ENCODE results near the gene OGFRL1. TPM values are rescaled to one million over a fixed set of nuclear protein-coding genes. Genes with fewer than 3 reads are reported as not detected.
"Not testable (repeated sequence)": the region's sequence is repeated elsewhere in the genome, so short reads cannot be mapped to it uniquely, and the experiment has no call there.

OGFRL1 gene
- total and polyA plus RNA-seq, 7 donors: 2.0 to 7.7 (median 5.8) TPM

GRCh38 chr6:71262914-71263313 is 25.7 kb upstream of the OGFRL1 start:
- 42 to 66% (median 52%) methylated on average over 7 of the region's 7 CpGs for WGBS, 3 donors
- Histone ChIP-seq H3K36me3 (ENCODE audit: insufficient read depth in 1 of 2, low read depth in 1 of 2) (no peaks in the 10 kb centered on the region), H3K4me1 (no peaks in the 10 kb centered on the region), H3K4me3 (no peak overlapping the region), H3K27ac (no peak overlapping the region), H3K27me3 (ENCODE audit: insufficient read depth in 3 of 3, low read length in 2 of 3) (no peaks in the 10 kb centered on the region), H3K9me3 (no peaks in the 10 kb centered on the region)
- TF ChIP-seq, protein P1, sequence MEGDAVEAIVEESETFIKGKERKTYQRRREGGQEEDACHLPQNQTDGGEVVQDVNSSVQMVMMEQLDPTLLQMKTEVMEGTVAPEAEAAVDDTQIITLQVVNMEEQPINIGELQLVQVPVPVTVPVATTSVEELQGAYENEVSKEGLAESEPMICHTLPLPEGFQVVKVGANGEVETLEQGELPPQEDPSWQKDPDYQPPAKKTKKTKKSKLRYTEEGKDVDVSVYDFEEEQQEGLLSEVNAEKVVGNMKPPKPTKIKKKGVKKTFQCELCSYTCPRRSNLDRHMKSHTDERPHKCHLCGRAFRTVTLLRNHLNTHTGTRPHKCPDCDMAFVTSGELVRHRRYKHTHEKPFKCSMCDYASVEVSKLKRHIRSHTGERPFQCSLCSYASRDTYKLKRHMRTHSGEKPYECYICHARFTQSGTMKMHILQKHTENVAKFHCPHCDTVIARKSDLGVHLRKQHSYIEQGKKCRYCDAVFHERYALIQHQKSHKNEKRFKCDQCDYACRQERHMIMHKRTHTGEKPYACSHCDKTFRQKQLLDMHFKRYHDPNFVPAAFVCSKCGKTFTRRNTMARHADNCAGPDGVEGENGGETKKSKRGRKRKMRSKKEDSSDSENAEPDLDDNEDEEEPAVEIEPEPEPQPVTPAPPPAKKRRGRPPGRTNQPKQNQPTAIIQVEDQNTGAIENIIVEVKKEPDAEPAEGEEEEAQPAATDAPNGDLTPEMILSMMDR (IDR thresholded peaks at IDR 0.05): no peak
- DNase-seq (no peak), ATAC-seq (no peak)
- intact Hi-C loops (cut with DNase I): no loop called here

- H3K27ac ChIP-seq; H3K9me3 ChIP-seq; ATAC-seq; DNase-seq; H3K27me3 ChIP-seq (ENCODE audit: insufficient read depth in 3 of 3, low read length in 2 of 3); H3K36me3 ChIP-seq (ENCODE audit: insufficient read depth in 1 of 2, low read depth in 1 of 2); H3K4me1 ChIP-seq; intact Hi-C loops (cut with DNase I); H3K4me3 ChIP-seq: not testable (repeated sequence)
- WGBS, 3 donors: 93 to 100% (median 95%) methylated on average over 4 to 22 of the region's 24 CpGs
These were observed 22.2 kb upstream of the OGFRL1 start for GRCh38 chr6:71266392-71266791.

- no peaks in the 10 kb centered on the region for H3K27me3 ChIP-seq (ENCODE audit: insufficient read depth in 3 of 3, low read length in 2 of 3)
- no peak for ATAC-seq
- H3K27ac ChIP-seq: no peak overlapping the region
- H3K4me3 ChIP-seq: no peak overlapping the region
- no peaks in the 10 kb centered on the region for H3K4me1 ChIP-seq
- H3K9me3 ChIP-seq: no peaks in the 10 kb centered on the region
- DNase-seq: no peak
- TF ChIP-seq, protein P1 (IDR thresholded peaks at IDR 0.05): no peak
- 82 to 87% (median 82%) methylated on average over 3 of the region's 3 CpGs for WGBS, 3 donors
- H3K36me3 ChIP-seq (ENCODE audit: insufficient read depth in 1 of 2, low read depth in 1 of 2): no peaks in the 10 kb centered on the region
- intact Hi-C loops (cut with DNase I): no loop called here
These were observed 19.7 kb upstream of the OGFRL1 start for GRCh38 chr6:71268735-71269437.

GRCh38 chr6:71277926-71278600 is 10.5 kb upstream of the OGFRL1 start:
- Histone ChIP-seq H3K27ac (no peak overlapping the region), H3K4me3 (no peak overlapping the region), H3K4me1 (no peaks in the 10 kb centered on the region), H3K36me3 (ENCODE audit: insufficient read depth in 1 of 2, low read depth in 1 of 2) (no peaks in the 10 kb centered on the region), H3K9me3 (no peaks in the 10 kb centered on the region), H3K27me3 (ENCODE audit: insufficient read depth in 3 of 3, low read length in 2 of 3) (no peaks in the 10 kb centered on the region)
- no peak for DNase-seq
- intact Hi-C loops (cut with DNase I): no loop called here
- 69 to 79% (median 79%) methylated on average over 3 of the region's 3 CpGs for WGBS, 3 donors
- TF ChIP-seq, protein P1 (IDR thresholded peaks at IDR 0.05): no peak
- no peak for ATAC-seq

- no peak for DNase-seq
- no peaks in the 10 kb centered on the region for H3K27me3 ChIP-seq (ENCODE audit: insufficient read depth in 3 of 3, low read length in 2 of 3)
- H3K4me1 ChIP-seq: no peaks in the 10 kb centered on the region
- no peak for ATAC-seq
- no peak overlapping the region for H3K27ac ChIP-seq
- H3K4me3 ChIP-seq: no peak overlapping the region
- 87 to 96% (median 88%) methylated on average over 2 of the region's 2 CpGs for WGBS, 3 donors
- H3K9me3 ChIP-seq: no peaks in the 10 kb centered on the region
- H3K36me3 ChIP-seq (ENCODE audit: insufficient read depth in 1 of 2, low read depth in 1 of 2): no peaks in the 10 kb centered on the region
- TF ChIP-seq, protein P1 (IDR thresholded peaks at IDR 0.05): no peak
- intact Hi-C loops (cut with DNase I): no loop called here
These were observed 9.3 kb upstream of the OGFRL1 start for GRCh38 chr6:71279321-71279720.

All from psoas muscle (tissue), 8 donors.